HepG2 (cell line): ENCODE data around the gene NT5DC4. TPM values are rescaled to one million over a fixed set of nuclear protein-coding genes. Genes with fewer than 3 reads are reported as not detected.
A peak's percentile ranks its signal among the peaks of the same experiment; 100 is the strongest.

ENCODE experiments used
- CEBPZ ChIP-seq: IDR thresholded peaks from 2 replicates; pipeline ENCODE4 v1.6.1; 2012; ENCODE audit warnings: low read length, improper control_type of control experiment
- CHD2 ChIP-seq: IDR thresholded peaks from 2 replicates; pipeline ENCODE4 v1.6.1; 2011; ENCODE audit warnings: low read depth, low read length, improper control_type of control experiment
- CTCF ChIP-seq: sonication (generic); formaldehyde crosslinking; IDR thresholded peaks from 2 replicates; pipeline ENCODE4 v1.5.0; 2020; ENCODE audit warnings: mild to moderate bottlenecking, missing genetic modification reagents, moderate library complexity
- DZIP1 ChIP-seq: sonication (generic); formaldehyde crosslinking; IDR thresholded peaks from 2 replicates; pipeline ENCODE4 v1.5.0; 2020; ENCODE audit warnings: mild to moderate bottlenecking, missing genetic modification reagents
- KDM4B ChIP-seq: sonication (generic); formaldehyde crosslinking; IDR thresholded peaks from 2 replicates; pipeline ENCODE4 v1.4.0; 2020; ENCODE audit warnings: missing genetic modification reagents
- MXD3 ChIP-seq: IDR thresholded peaks from 2 replicates; pipeline ENCODE4 v1.6.1; 2016; ENCODE audit warnings: mild to moderate bottlenecking, missing biosample characterization, missing genetic modification reagents
- PATZ1 ChIP-seq: sonication (generic); formaldehyde crosslinking; IDR thresholded peaks from 2 replicates; pipeline ENCODE4 v1.4.0; 2020; ENCODE audit warnings: missing genetic modification reagents
- TBX3 ChIP-seq: fragments of 450-650 bp; IDR thresholded peaks from 2 replicates; pipeline ENCODE4 v1.6.1; 2017; ENCODE audit warnings: antibody characterized with exemption, mild to moderate bottlenecking, inconsistent platforms, borderline replicate concordance
- THAP11 ChIP-seq: IDR thresholded peaks from 2 replicates; pipeline ENCODE4 v1.6.1; 2016; ENCODE audit warnings: missing biosample characterization, missing genetic modification reagents
- ZBTB25 ChIP-seq: IDR thresholded peaks from 2 replicates; pipeline ENCODE4 v1.6.1; 2018; ENCODE audit warnings: missing genetic modification reagents
- ZBTB46 ChIP-seq: sonication (generic); formaldehyde crosslinking; IDR thresholded peaks from 2 replicates; pipeline ENCODE4 v1.4.0; 2020; ENCODE audit warnings: mild to moderate bottlenecking, missing genetic modification reagents, borderline replicate concordance
- ZNF619 ChIP-seq: sonication (generic); formaldehyde crosslinking; IDR thresholded peaks from 2 replicates; pipeline ENCODE4 v1.4.0; 2020; ENCODE audit warnings: mild to moderate bottlenecking, missing genetic modification reagents
- ZSCAN21 ChIP-seq: sonication (generic); formaldehyde crosslinking; IDR thresholded peaks from 2 replicates; pipeline ENCODE4 v1.8.0; 2022; ENCODE audit warnings: mild to moderate bottlenecking, missing genetic modification reagents, moderate library complexity, borderline replicate concordance
- polyA plus RNA-seq, 8 experiments: library from polyadenylated mRNA; depleted of rRNA in 3 of 8; stranded (reverse) in 7 of 8; unstranded in 1 of 8; fragments of >200 nt; fragmentation: Illumina TruSeq in 4 of 8; extraction: Trizol in 4 of 8; gene quantifications; 2 replicates each; pipeline versions ENCODE4 v1.2.1 to v1.2.3, GENCODE V29; 2011 to 2016; ENCODE audit warnings: low read depth in 4 of 8, missing spikeins in 1 of 8, mixed read lengths in 1 of 8; ENCODE audit not compliant: insufficient read depth in 1 of 8
- total RNA-seq, 5 experiments: library from RNA; depleted of rRNA; stranded (reverse); fragments of >200 nt; fragmentation: Illumina TruSeq; extraction: Trizol; gene quantifications; 2 replicates each; pipeline ENCODE4 v1.2.3, GENCODE V29; 2016; ENCODE audit warnings: low read depth in 1 of 5

NT5DC4 gene
- total and polyA plus RNA-seq, 2 of the 13 experiments (the other 11 are each of a cell fraction or from before 2014, with no cell fraction given): 0.04 to 4.2 TPM

GRCh38 chr2:112724591-112725525, 4.0 kb downstream of the NT5DC4 start (continued):
- TF ChIP-seq CTCF (CRISPR knock-in tag): peak; percentile 88
- TF ChIP-seq KDM4B: 0 out of 2 replicates have a peak, but pooled peaks have one; percentile 57
- TF ChIP-seq DZIP1: 0 out of 2 replicates have a peak, but pooled peaks have one; percentile 12
- peak; percentile 39; the same call in 1 of the 2 replicates for TF ChIP-seq PATZ1 (CRISPR knock-in tag)
- TF ChIP-seq MXD3 (CRISPR knock-in tag): peak; percentile 69; the same call in 1 of the 2 replicates
- TF ChIP-seq ZBTB25 (CRISPR knock-in tag): peak; percentile 24; the same call in 1 of the 2 replicates
- peak; percentile 24; the same call in 1 of the 2 replicates for TF ChIP-seq ZNF619
- TF ChIP-seq CEBPZ: no peak
- TF ChIP-seq ZSCAN21 (CRISPR knock-in tag): peak; percentile 54; the same call in 1 of the 2 replicates
- TF ChIP-seq THAP11: 0 out of 2 replicates have a peak, but pooled peaks have one; percentile 24
- no peak for TF ChIP-seq CHD2
- TF ChIP-seq ZBTB46 (CRISPR knock-in tag): no peak
- TF ChIP-seq TBX3: no peak
